ENCODE data around the gene ALG8.

- no peak for TF ChIP-seq CTCF (conservative IDR thresholded peaks at IDR 0.05)
- no peak for TF ChIP-seq EZH2 (IDR thresholded peaks at IDR 0.05; ENCODE audit: low read depth)
These were observed 10.9 kb upstream of the ALG8 start for GRCh38 chr11:78150346-78150745.
